22Rv1 (cell line): Measurements from ENCODE around the gene MIP.
A peak's percentile ranks its signal among the peaks of the same experiment; 100 is the strongest.

Experiments used
- H3K27ac ChIP-seq: fragments of 450-650 bp; 2 replicates; pipeline ENCODE4 v1.5.1; 2017
- CTCF ChIP-seq: fragments of 450-650 bp; IDR thresholded peaks from 2 replicates; pipeline ENCODE4 v1.5.1; 2017; ENCODE audit warnings: mild to moderate bottlenecking
- ZFX ChIP-seq: fragments of 450-650 bp; IDR thresholded peaks from 2 replicates; pipeline ENCODE4 v1.6.1; 2017; ENCODE audit warnings: antibody characterized with exemption, borderline replicate concordance

The MIP gene

GRCh38 chr12:56457817-56458216 is 3.4 kb upstream of the MIP start:
- TF ChIP-seq ZFX (no peak), CTCF (no peak)
- H3K27ac ChIP-seq = no peak overlapping the region

- H3K27ac ChIP-seq = no peak overlapping the region
Measured at GRCh38 chr12:56451147-56451546, 3.3 kb downstream of the MIP start.

GRCh38 chr12:56450241-56450640 is 4.2 kb downstream of the MIP start:
- H3K27ac ChIP-seq = no peak overlapping the region
- TF ChIP-seq ZFX = no peak
- no peak for TF ChIP-seq CTCF

More at GRCh38 chr12:56451147-56451546, 3.3 kb downstream of the MIP start:
- TF ChIP-seq ZFX (no peak), CTCF (no peak)

- H3K27ac ChIP-seq = peak overlapping the region; percentile 90
- TF ChIP-seq CTCF = no peak
- no peak for TF ChIP-seq ZFX
Measured at GRCh38 chr12:56449622-56449984, 4.9 kb downstream of the MIP start.

- TF ChIP-seq CTCF (peak; percentile 20), ZFX (no peak)
- peak within 1 kb of the TSS; percentile 90 for H3K27ac ChIP-seq
Measured at GRCh38 chr12:56448860-56449621, 5.4 kb downstream of the MIP start, which contains the start of gene TIMELESS. TSS of gene TIMELESS (minus strand) at chr12:56449426. CDS start at chr12:56434170, 15,256 bp downstream.

GRCh38 chr12:56443208-56443607 is 11.2 kb downstream of the MIP start:
- H3K27ac ChIP-seq = peak overlapping the region; percentile 33

GRCh38 chr12:56437430-56438176 is 16.9 kb downstream of the MIP start:
- no peak for TF ChIP-seq ZFX
- no peak for TF ChIP-seq CTCF
- no peak overlapping the region for H3K27ac ChIP-seq
